Progenitor cell of endocrine pancreas (in vitro differentiated cells): ENCODE measurements around the gene PRR5L. TPM values are rescaled to one million over a fixed set of nuclear protein-coding genes. Genes with fewer than 3 reads are reported as not detected.

Experiments
- DNase-seq: peaks from one replicate; pipeline ENCODE4 v3.0.0; 2021; ENCODE audit warnings: low spot score; ENCODE audit not compliant: unreplicated experiment
- H3K27ac Mint-ChIP-seq: 2 replicates; pipeline ENCODE4 v1.8.0; 2021; ENCODE audit warnings: mild to moderate bottlenecking, moderate library complexity, mixed read lengths
- H3K27me3 Mint-ChIP-seq: 2 replicates; pipeline ENCODE4 v1.8.0; 2021; ENCODE audit warnings: mixed read lengths
- H3K36me3 Mint-ChIP-seq: 2 replicates; pipeline ENCODE4 v1.8.0; 2022; ENCODE audit warnings: mixed read lengths; ENCODE audit not compliant: insufficient read depth
- H3K4me1 Mint-ChIP-seq: 2 replicates; pipeline ENCODE4 v1.8.0; 2021; ENCODE audit warnings: low read depth, mixed read lengths
- H3K4me3 Mint-ChIP-seq: 2 replicates; pipeline ENCODE4 v1.8.0; 2021; ENCODE audit warnings: low read depth, mild to moderate bottlenecking, moderate library complexity, mixed read lengths
- H3K9me3 Mint-ChIP-seq: 2 replicates; pipeline ENCODE4 v1.8.0; 2021; ENCODE audit warnings: low read depth, mixed read lengths
- total RNA-seq: library from RNA; stranded (reverse); gene quantifications from 2 replicates; pipeline ENCODE4 v1.2.1, GENCODE V29; 2021
- TF ChIP-seq, protein P1 (sequence below): fragments of 200-600 bp; sonication (generic); IDR thresholded peaks from one replicate; pipeline ENCODE4 v1.5.0; 2021; ENCODE audit warnings: antibody characterized with exemption, mild to moderate bottlenecking; ENCODE audit not compliant: unreplicated experiment

Gene PRR5L
- total RNA-seq, 1 donor from 2014 or later: 1.7 TPM

DNA sequence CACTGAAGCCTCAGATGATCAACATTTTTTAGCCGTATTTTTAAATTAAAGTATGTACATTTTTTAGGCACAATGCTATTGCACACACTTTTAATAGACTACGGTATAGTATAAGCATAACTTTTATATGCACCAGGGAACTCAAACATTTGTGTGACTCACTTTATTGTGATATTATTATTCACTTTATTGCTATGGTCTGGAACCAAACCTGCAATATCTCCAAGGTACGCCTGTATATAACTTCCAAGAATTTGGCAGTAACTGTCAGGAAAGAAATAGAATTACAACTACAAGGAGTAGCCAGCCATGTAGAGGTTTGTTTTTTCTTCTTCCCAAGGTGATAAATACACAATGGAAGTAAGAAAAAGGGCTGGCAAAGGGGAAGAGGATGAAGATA, 62.3 kb downstream of the PRR5L start:
- no peak overlapping the region for H3K4me3 Mint-ChIP-seq
- TF ChIP-seq, protein P1, sequence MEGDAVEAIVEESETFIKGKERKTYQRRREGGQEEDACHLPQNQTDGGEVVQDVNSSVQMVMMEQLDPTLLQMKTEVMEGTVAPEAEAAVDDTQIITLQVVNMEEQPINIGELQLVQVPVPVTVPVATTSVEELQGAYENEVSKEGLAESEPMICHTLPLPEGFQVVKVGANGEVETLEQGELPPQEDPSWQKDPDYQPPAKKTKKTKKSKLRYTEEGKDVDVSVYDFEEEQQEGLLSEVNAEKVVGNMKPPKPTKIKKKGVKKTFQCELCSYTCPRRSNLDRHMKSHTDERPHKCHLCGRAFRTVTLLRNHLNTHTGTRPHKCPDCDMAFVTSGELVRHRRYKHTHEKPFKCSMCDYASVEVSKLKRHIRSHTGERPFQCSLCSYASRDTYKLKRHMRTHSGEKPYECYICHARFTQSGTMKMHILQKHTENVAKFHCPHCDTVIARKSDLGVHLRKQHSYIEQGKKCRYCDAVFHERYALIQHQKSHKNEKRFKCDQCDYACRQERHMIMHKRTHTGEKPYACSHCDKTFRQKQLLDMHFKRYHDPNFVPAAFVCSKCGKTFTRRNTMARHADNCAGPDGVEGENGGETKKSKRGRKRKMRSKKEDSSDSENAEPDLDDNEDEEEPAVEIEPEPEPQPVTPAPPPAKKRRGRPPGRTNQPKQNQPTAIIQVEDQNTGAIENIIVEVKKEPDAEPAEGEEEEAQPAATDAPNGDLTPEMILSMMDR: no peak
- DNase-seq: no peak
- no peaks in the 10 kb centered on the region for H3K9me3 Mint-ChIP-seq
- peaks cover 14% of the 10 kb centered on the region for H3K4me1 Mint-ChIP-seq
- H3K27me3 Mint-ChIP-seq: peaks cover 24% of the 10 kb centered on the region
- H3K27ac Mint-ChIP-seq: no peak overlapping the region
- H3K36me3 Mint-ChIP-seq: no peaks in the 10 kb centered on the region

DNA sequence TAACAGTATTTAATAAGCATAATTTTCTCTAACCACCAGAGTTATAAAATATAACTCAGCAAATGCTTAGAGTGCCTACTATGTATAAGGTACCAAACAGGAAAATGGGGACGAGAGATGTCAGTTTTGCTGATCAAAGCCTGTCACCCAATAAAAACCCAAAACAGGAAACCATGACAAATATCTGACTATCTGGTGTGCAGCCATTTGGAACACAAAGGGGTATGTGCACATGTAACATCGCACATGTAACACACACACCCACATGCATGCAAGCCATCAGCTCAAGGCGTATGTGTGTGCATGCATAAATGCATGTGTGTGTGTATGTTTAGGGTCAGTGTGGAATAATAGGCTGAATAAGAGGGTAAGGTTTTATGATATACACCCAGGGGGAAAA, 64.2 kb downstream of the PRR5L start:
- Mint-ChIP-seq H3K4me3 (no peak overlapping the region), H3K4me1 (peaks cover 16% of the 10 kb centered on the region), H3K27ac (no peak overlapping the region), H3K9me3 (no peaks in the 10 kb centered on the region), H3K36me3 (no peaks in the 10 kb centered on the region), H3K27me3 (peaks cover 36% of the 10 kb centered on the region)
- DNase-seq: no peak
- TF ChIP-seq, protein P1: no peak

DNA sequence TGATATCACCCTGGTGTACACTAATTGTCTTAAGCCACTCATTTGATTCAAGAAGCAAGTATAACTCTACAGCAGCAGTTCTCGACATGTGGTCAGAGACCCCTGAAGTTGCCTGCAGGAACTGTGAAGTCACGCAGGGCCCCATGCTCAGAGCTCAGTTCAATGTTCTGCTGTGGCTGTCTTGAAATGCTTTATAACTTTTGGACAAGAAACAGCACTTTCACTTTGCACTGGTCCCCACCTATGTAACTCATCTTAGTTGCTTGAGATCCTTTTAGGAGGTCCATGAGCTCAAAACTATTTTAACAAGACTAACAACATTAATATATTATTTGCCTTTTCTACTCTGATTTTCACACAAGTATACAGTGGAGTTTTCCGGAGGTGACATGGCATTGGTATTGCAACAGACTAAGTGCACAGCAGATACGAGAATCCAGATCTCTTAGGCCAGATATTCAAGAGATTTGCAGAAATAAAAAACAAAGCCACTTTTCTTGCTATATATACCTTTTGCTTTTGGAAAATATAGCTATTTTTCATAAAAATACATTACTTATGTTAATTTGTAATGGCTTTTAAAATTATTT, 64.8 kb downstream of the PRR5L start:
- TF ChIP-seq, protein P1: no peak
- Mint-ChIP-seq H3K9me3 (no peaks in the 10 kb centered on the region), H3K4me1 (peaks cover 16% of the 10 kb centered on the region), H3K27ac (no peak overlapping the region), H3K27me3 (peaks cover 40% of the 10 kb centered on the region), H3K4me3 (no peak overlapping the region), H3K36me3 (no peaks in the 10 kb centered on the region)
- no peak for DNase-seq

DNA sequence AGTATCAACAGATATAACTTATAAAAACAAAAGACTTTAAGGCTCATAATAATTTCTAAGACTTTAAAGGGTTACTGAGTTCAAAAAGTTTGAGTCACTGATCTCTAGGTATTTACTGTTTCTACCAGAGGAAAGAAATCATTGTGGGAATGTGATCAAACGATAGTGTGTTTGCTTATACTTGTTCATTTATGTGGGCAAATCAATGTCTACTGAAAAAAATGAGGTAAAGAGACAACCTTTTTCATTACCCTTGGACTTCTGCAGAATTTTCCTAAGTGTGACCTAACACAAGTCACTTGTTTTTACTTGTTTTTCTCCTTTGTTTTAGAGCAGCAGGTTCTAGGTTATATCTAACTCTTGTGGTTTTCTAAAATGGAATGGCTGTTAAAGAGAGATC, 65.4 kb downstream of the PRR5L start:
- no peak for DNase-seq
- peaks cover 43% of the 10 kb centered on the region for H3K27me3 Mint-ChIP-seq
- H3K27ac Mint-ChIP-seq: no peak overlapping the region
- H3K4me3 Mint-ChIP-seq: no peak overlapping the region
- TF ChIP-seq, protein P1: no peak
- H3K36me3 Mint-ChIP-seq: no peaks in the 10 kb centered on the region
- H3K4me1 Mint-ChIP-seq: peaks cover 16% of the 10 kb centered on the region
- no peaks in the 10 kb centered on the region for H3K9me3 Mint-ChIP-seq

DNA sequence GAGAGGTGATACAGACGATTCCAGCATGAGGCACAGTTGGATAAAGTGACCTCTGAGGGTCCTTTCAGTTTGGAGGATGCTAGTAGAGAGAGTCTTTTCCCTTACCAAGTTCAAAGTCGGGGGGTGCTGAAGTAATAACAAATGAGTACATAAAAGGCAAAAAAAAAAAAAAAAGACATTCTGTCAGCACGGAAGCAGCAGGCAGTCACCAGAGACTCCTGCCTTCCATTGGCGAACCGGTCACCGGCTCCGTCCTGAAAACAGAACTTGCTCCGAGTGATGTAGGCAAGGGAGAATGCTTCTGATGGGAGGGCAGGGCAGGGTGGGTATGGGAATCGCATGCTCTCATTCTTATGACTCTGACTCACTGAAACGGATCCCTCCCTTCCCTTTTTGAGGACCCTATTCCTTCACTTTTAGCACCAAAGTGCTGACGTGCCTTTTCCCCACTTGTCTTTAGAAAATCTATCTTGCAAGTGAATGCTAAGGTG, 65.9 kb downstream of the PRR5L start:
- no peak for DNase-seq
- Mint-ChIP-seq H3K4me3 (no peak overlapping the region), H3K27me3 (peaks cover 43% of the 10 kb centered on the region), H3K27ac (no peak overlapping the region), H3K36me3 (no peaks in the 10 kb centered on the region), H3K9me3 (no peaks in the 10 kb centered on the region), H3K4me1 (peaks cover 16% of the 10 kb centered on the region)
- TF ChIP-seq, protein P1: no peak
